ENCODE results near the gene FOCAD. TPM values are rescaled to one million over a fixed set of nuclear protein-coding genes. Genes with fewer than 3 reads are reported as not detected.

FOCAD gene
- total RNA-seq, 1 donor from 2014 or later, result 48.2 TPM

GRCh38 chr9:20945269-20945668 lies 261.2 kb downstream of the FOCAD start:
- Mint-ChIP-seq H3K27me3 (ENCODE audit: low read depth, unreplicated experiment) (no peaks in the 10 kb centered on the region), H3K4me3 (ENCODE audit: unreplicated experiment) (no peak overlapping the region), H3K27ac (ENCODE audit: unreplicated experiment) (no peak overlapping the region), H3K36me3 (ENCODE audit: low read depth, unreplicated experiment) (no peaks in the 10 kb centered on the region), H3K4me1 (ENCODE audit: low read depth, unreplicated experiment) (peaks cover 2% of the 10 kb centered on the region), H3K9me3 (ENCODE audit: unreplicated experiment) (no peaks in the 10 kb centered on the region)
- Histone ChIP-seq H4K20me1 (ENCODE audit: insufficient read depth, low read length) (peaks cover 2% of the 10 kb centered on the region), H3K4me1 (ENCODE audit: insufficient read depth, low read length) (no peaks in the 10 kb centered on the region), H3K27me3 (ENCODE audit: insufficient read depth, low read length) (no peaks in the 10 kb centered on the region), H3K79me2 (ENCODE audit: insufficient read depth, low read length) (no peaks in the 10 kb centered on the region), H2AFZ (ENCODE audit: low read depth, low read length) (no peak overlapping the region), H3K36me3 (ENCODE audit: insufficient read depth, low read length) (no peaks in the 10 kb centered on the region), H3K9ac (ENCODE audit: low read length) (no peak overlapping the region), H3K27ac (ENCODE audit: low read depth, low read length) (no peak overlapping the region), H3K9me3 (ENCODE audit: insufficient read depth, low read depth, low read length) (no peaks in the 10 kb centered on the region), H3K4me3 (ENCODE audit: insufficient read depth, low read depth, low read length) (no peak overlapping the region), H3K4me2 (ENCODE audit: low read length) (no peak overlapping the region)
- no peak for TF ChIP-seq CTCF (IDR thresholded peaks at IDR 0.05; ENCODE audit: insufficient read depth, low read depth, low read length)
- no peak for TF ChIP-seq EZH2 (IDR thresholded peaks at IDR 0.05; ENCODE audit: insufficient read depth, low read length)
- no peak for FAIRE-seq
- no peak for DNase-seq (ENCODE audit: low read depth)

DNA sequence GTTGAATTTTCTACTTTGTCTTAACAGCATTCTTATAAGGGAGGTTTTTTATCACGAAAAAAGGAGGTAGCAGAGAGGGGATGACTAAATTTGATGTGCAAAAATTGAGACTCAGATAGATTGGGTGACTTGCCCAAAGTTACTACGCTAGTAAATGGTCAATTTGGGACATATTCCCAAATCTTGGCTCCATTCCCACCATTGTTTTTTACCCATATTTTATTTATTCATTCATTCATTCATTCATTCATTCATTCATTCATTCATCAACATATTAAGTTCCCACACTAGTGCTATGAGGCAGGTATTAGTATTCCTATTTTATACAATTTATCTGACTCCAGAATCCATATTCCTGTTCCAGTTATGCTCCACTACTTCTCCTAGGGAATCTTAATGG lies 261.8 kb downstream of the FOCAD start:
- Mint-ChIP-seq H3K9me3 (ENCODE audit: unreplicated experiment) (no peaks in the 10 kb centered on the region), H3K27ac (ENCODE audit: unreplicated experiment) (no peak overlapping the region), H3K4me1 (ENCODE audit: low read depth, unreplicated experiment) (peaks cover 2% of the 10 kb centered on the region), H3K36me3 (ENCODE audit: low read depth, unreplicated experiment) (no peaks in the 10 kb centered on the region), H3K4me3 (ENCODE audit: unreplicated experiment) (no peak overlapping the region), H3K27me3 (ENCODE audit: low read depth, unreplicated experiment) (no peaks in the 10 kb centered on the region)
- Histone ChIP-seq H3K9ac (ENCODE audit: low read length) (no peak overlapping the region), H4K20me1 (ENCODE audit: insufficient read depth, low read length) (no peaks in the 10 kb centered on the region), H3K4me3 (ENCODE audit: insufficient read depth, low read depth, low read length) (no peak overlapping the region), H3K4me2 (ENCODE audit: low read length) (no peak overlapping the region), H3K79me2 (ENCODE audit: insufficient read depth, low read length) (no peaks in the 10 kb centered on the region), H3K27ac (ENCODE audit: low read depth, low read length) (no peak overlapping the region), H3K4me1 (ENCODE audit: insufficient read depth, low read length) (no peaks in the 10 kb centered on the region), H2AFZ (ENCODE audit: low read depth, low read length) (no peak overlapping the region), H3K27me3 (ENCODE audit: insufficient read depth, low read length) (no peaks in the 10 kb centered on the region), H3K36me3 (ENCODE audit: insufficient read depth, low read length) (peaks cover 3% of the 10 kb centered on the region), H3K9me3 (ENCODE audit: insufficient read depth, low read depth, low read length) (no peaks in the 10 kb centered on the region)
- FAIRE-seq, result no peak
- no peak for TF ChIP-seq CTCF (IDR thresholded peaks at IDR 0.05; ENCODE audit: insufficient read depth, low read depth, low read length)
- TF ChIP-seq EZH2 (IDR thresholded peaks at IDR 0.05; ENCODE audit: insufficient read depth, low read length), result no peak
- no peak for DNase-seq (ENCODE audit: low read depth)

DNA sequence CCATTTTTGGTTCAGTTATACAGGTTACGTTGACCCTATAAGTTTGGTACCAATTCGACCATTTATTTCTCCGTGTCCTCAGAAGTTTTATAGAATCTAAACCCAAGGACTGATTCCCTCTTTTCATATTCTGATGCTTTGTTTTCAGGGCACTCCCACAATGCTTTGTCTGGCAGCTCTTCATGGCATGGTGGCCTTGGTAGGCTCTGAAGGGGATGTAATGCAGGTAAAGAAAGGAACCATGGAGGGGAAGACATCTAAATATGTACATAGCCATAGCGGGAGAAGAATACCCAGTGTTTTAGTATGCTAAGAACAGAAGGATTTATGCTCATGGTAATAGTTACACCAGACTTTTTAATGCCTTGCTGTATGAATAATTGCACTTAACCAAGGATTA lies 264.6 kb downstream of the FOCAD start:
- no peaks in the 10 kb centered on the region for H3K79me2 ChIP-seq (ENCODE audit: insufficient read depth, low read length)
- no peak overlapping the region for H3K4me2 ChIP-seq (ENCODE audit: low read length)
- H3K4me1 ChIP-seq (ENCODE audit: insufficient read depth, low read length), result no peaks in the 10 kb centered on the region
- no peak for DNase-seq (ENCODE audit: low read depth)
- Mint-ChIP-seq H3K4me1 (ENCODE audit: low read depth, unreplicated experiment) (no peaks in the 10 kb centered on the region), H3K36me3 (ENCODE audit: low read depth, unreplicated experiment) (peaks cover 2% of the 10 kb centered on the region), H3K9me3 (ENCODE audit: unreplicated experiment) (no peaks in the 10 kb centered on the region), H3K27me3 (ENCODE audit: low read depth, unreplicated experiment) (no peaks in the 10 kb centered on the region), H3K4me3 (ENCODE audit: unreplicated experiment) (no peak overlapping the region), H3K27ac (ENCODE audit: unreplicated experiment) (no peak overlapping the region)
- H2AFZ ChIP-seq (ENCODE audit: low read depth, low read length), result no peak overlapping the region
- no peak for FAIRE-seq
- no peaks in the 10 kb centered on the region for H3K9me3 ChIP-seq (ENCODE audit: insufficient read depth, low read depth, low read length)
- no peaks in the 10 kb centered on the region for H4K20me1 ChIP-seq (ENCODE audit: insufficient read depth, low read length)
- H3K4me3 ChIP-seq (ENCODE audit: insufficient read depth, low read depth, low read length), result no peak overlapping the region
- peaks cover 3% of the 10 kb centered on the region for H3K36me3 ChIP-seq (ENCODE audit: insufficient read depth, low read length)
- no peaks in the 10 kb centered on the region for H3K27me3 ChIP-seq (ENCODE audit: insufficient read depth, low read length)
- H3K9ac ChIP-seq (ENCODE audit: low read length), result no peak overlapping the region
- no peak for TF ChIP-seq EZH2 (IDR thresholded peaks at IDR 0.05; ENCODE audit: insufficient read depth, low read length)
- TF ChIP-seq CTCF (IDR thresholded peaks at IDR 0.05; ENCODE audit: insufficient read depth, low read depth, low read length), result no peak
- no peak overlapping the region for H3K27ac ChIP-seq (ENCODE audit: low read depth, low read length)
